Measurements from ENCODE around the gene SRPRB.
"Not testable (repeated sequence)": the region's sequence is repeated elsewhere in the genome, so short reads cannot be mapped to it uniquely, and the experiment has no call there.

SRPRB gene

DNA sequence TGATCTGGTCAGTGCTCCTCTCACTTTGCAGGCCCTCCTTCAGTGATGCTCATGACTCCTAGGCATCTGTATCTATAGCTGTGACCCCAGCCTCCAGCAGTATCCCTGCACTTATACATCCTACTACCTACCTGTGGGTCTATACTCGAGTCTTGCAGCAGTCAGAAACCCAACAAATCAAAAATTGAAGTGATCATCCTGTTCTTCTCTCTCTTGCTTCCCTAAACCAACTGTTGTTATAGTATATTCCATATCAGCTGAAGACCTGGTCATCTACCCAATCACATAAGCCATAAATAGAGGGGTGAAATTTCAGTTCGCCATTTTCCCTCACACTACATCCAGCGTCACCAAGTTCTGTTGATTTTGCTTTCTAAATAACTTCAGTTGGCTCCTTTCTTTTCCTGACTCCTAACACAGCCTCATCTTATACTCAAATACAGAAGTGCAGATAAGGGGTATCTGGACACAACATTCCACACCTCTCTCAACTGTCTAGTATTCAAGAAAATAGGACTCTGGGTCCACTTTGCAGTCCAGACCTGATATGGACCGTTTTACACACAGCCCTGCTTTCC is 25.9 kb upstream of the SRPRB start:
- no peak for DNase-seq

DNA sequence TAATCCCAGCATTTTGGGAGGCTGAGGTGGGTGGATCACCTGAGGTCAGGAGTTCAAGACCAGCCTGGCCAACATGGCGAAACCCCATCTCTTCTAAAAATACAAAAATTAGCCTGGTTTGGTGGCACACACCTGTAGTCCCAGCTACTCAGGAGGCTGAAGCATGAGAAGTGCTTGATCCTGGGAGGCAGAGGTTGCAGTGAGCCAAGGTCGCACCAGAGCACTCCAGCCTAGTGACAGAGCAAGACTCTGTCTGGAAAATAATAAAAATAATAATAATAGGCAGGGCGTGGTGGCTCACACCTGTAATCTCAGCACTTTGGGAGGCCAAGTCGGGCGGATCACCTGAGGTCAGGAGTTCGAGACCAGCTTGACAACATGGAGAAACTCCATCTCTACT is 24.9 kb upstream of the SRPRB start:
- not testable (repeated sequence) for DNase-seq

DNA sequence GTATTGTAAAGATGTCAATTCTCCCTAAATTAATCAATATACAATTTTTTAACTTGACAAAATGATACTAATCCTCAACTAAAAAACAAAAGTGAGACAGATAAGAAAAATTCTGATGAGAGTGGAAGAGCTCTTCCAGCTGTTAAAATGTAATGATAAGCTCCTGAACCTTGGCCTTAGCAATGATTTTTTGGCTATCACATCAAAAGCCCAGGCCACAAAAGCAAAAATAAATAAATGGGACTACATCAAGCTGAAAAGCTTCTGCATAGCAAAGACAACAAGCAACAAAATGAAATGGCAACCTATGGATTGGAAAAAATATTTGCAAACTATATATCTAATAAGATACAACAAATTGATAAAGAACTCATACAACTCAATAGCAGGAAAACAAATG is 24.0 kb upstream of the SRPRB start:
- DNase-seq, result no peak

DNA sequence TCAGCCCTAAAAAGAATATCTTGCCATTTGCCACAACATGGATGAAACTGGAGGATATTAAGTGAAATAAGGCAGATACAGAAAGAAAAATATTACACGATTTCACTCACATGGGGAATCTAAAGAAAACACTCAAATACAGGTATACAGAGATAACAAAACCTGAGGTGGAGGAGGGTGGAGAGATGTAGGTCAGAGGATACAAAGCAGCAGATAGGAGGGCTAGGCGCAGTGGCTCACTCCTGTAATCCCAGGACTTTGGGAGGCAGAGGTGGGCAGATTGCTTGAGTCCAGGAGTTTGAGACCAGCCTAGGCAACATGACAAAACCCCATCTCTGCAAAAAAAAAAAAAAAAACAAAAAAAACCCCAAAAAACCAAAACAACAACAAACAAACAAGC is 23.2 kb upstream of the SRPRB start:
- DNase-seq, result no peak

DNA sequence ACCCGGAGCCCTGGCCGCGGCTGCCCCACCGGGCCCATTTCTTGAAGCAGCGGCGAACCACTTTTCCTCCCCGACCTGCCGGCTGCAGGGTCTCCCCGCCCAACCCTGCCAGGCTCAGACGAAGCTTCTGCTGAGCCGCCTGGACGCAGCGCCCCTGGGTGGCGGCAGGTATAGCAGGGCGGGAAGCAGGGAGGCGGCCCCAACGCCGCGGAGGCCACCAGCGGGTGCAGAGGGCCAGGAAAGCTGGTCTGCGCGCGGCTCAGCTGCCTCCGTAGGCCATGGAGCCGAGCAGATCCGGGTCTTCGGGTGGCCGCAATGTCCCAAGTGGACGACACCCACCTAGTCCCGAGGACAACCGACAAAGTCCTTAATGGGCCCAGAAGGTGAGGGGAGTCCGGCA is 21.9 kb upstream of the SRPRB start:
- no peak for DNase-seq

- DNase-seq, result no peak
Observed at GRCh38 chr3:133788024-133788423, 17.6 kb upstream of the SRPRB start.

DNA sequence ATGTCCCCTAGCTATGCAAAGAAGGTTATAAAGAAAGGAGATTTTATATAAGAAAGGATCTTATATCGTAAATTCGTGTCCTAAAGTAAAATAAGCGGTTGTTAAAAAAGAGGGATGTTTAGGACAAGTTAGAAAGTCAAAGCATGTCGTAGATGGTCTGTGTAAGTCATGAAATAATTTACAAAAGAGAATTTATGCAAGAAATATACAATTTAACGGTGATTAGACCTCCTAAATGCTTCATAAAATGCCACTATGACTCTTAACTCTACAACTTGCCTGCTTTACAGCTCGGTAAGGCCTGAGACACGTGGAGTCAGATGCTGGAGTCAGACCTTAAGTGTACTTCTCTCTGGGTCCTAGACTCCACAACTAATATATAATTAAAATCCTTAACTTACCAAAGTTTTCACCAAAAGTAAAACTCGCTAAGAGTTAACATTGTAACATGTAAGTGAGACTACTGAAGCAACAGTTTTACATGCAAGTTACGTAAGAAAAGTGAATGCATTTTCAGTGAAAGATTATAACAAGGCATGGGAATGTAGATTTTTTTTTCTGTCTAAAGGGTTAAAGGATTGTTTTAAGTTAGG is 13.3 kb upstream of the SRPRB start:
- DNase-seq, result no peak

GRCh38 chr3:133797396-133798105 is 8.1 kb upstream of the SRPRB start:
- no peak for DNase-seq

GRCh38 chr3:133799794-133800585 is 5.6 kb upstream of the SRPRB start:
- DNase-seq, result no peak

DNA sequence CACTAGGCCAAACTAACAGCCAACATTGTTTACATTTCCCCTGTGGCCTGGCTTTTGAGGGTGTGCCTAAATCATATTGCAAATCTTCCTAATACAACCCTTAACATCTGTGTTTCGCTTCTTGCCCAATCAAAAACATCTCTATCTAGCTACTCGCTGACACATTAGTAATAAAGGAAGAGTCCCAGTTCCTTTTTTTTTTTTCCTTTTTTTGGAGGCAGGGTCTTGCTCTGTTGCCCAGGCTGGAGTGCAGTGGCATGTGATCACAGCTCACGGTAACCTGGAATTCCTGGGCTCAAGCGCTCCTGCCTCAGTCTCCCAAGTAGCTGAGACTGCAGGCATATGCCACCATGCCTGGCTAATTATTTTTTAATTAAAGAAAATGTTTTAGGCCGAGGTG is 2.1 kb upstream of the SRPRB start:
- no peak for DNase-seq

DNA sequence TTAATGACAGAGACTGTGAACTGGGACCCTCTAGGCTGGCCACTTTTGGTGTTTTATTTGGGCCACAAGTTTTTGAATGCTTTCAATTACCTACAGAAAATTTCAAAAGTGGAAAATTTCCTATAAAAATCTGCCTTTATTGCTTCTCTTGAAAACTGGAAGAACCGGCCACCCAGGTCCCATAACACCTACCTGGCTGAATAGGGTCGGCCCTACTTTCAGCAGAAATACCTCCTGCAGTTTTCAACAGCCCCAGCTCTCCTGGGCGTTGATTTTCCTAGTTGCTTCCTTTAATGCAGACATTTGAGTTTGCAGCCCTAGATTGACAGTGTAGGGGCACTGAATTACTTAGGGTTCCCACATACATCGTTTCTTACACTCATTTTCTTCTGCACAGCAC is 719 bp upstream of the SRPRB start:
- DNase-seq, result no peak

GRCh38 chr3:133805384-133805701 is 272 bp upstream of the SRPRB start:
- no peak for DNase-seq

DNA sequence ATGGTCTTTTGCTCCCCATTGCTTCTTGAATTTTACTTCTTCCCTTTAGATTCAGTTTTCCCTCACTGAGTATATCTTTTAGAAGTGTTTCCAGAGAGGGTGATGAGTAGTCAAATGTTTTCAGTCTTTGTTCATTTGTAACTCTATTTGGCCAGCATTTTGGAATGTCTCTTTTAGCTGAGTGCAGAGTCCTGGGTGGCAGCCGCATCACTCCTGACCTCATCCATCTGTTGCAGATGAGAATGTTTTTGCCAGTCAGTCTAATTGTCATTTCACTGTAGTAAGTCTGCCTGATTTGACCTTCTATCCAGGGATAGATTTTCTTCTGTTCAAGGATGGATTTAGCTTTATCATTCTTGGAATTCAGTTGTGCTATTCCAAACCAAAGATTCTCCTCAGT is 7.3 kb downstream of the SRPRB start:
- no peak for DNase-seq

DNA sequence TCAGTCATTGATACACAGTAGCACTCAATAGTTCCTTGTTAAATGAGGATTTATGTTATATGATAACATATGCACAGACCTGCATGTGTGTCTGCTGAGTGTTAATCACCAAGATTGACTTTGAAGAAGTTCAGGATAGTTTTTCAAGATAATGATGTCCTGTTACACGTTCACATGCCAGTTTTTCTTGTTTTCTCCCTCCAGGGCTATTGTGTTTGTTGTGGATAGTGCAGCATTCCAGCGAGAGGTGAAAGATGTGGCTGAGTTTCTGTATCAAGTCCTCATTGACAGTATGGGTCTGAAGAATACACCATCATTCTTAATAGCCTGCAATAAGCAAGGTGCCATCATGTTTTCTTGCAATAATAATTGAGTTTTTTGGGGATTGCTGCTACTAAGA is 9.8 kb downstream of the SRPRB start:
- no peak for DNase-seq

GRCh38 chr3:133820129-133820528 is 14.5 kb downstream of the SRPRB start:
- DNase-seq, result no peak

- no peak for DNase-seq
Observed at GRCh38 chr3:133820889-133821675, 15.5 kb downstream of the SRPRB start.

DNA sequence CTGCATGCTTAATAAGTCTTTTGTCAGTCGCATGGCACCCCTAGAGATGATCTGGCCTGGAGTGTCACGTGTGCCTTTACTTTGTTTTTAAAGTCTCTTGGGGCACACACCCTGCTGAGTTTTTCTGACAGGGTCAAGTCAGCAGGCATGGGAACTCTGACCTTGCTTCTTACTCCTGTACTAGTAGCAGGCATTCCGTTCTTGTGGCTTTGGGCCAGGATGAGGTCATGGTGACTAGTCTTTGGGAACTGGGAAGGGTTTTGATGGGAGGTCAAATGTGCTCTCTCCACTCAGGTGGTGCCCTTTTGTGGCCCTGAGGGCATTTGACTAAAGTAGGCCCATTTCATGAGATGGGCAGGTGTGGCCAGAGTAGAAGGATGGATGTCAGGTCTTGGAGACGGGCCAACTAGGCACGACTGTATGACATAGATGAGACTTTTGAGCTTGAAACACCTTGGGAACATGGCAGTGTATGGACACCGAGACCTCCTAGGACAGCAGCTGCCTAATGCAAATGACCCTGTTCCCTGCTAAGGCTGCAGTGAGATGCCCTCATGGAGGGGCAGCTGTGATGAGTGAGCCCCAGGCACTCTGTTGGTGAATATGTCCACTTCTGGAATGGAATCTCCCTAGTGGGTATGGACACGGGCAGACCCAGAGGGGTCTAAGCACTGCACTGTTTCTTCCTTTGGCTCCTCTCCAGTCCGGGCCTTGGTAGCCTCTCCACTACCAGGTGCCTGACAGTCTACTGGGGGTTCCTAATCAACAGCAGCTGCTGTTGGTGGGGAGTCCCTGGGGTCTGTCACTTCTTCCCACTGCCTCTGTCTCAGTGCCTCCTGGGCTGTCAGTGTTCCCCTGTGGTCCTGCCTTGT is 16.4 kb downstream of the SRPRB start:
- DNase-seq, result no peak

- no peak for DNase-seq
Observed at GRCh38 chr3:133824961-133825485, 19.4 kb downstream of the SRPRB start.

GRCh38 chr3:133825969-133826727 is 20.5 kb downstream of the SRPRB start:
- DNase-seq, result no peak

- no peak for DNase-seq
Observed at GRCh38 chr3:133827136-133827535, 21.5 kb downstream of the SRPRB start.

DNA sequence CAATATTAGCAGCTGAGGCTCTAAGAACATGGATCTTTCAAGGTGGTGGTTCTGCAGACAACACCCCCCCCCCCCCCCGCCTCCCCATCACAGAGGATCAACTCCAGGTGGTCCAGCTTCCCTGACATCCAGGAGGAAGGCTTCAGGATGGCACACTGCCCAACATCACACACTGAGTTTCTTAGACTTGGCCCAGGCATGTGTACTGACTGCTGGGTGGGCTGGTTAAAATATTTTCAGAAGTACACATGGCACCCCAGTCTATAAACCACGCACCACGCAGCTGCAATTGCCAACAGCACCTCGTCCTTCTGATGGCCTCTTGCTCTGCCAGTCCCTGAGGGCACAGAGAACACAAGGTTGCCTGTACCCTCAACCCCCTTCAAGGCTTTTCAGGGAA is 22.1 kb downstream of the SRPRB start:
- no peak for DNase-seq
